Panc1 (cell line): ENCODE results near the gene PCGF3.
"Not testable (repeated sequence)": the region's sequence is repeated elsewhere in the genome, so short reads cannot be mapped to it uniquely, and the experiment has no call there.

Source experiments
- CTCF ChIP-seq: fragments of 450-650 bp; IDR thresholded peaks from 2 replicates; pipeline ENCODE4 v1.5.1; 2017; ENCODE audit warnings: mild to moderate bottlenecking
- POLR2AphosphoS5 ChIP-seq: IDR thresholded peaks from 2 replicates; pipeline ENCODE4 v1.6.1; 2012; ENCODE audit warnings: mild to moderate bottlenecking, low read depth, low read length, moderate library complexity
- SIN3A ChIP-seq: IDR thresholded peaks from 2 replicates; pipeline ENCODE4 v1.6.1; 2012; ENCODE audit warnings: low read depth, mild to moderate bottlenecking, low read length, moderate library complexity, borderline replicate concordance; ENCODE audit not compliant: insufficient read depth
- TCF7L2 ChIP-seq: IDR thresholded peaks from 2 replicates; pipeline ENCODE4 v1.6.1; 2011; ENCODE audit warnings: mild to moderate bottlenecking, low read depth, low read length, inconsistent platforms

- TF ChIP-seq CTCF, SIN3A, POLR2AphosphoS5, TCF7L2: not testable (repeated sequence)
These were observed 26.3 kb downstream of the PCGF3 start for GRCh38 chr4:731954-732353.
